WTC11 (cell line): Measurements from ENCODE around the gene STRA8.

ENCODE experiments used
- ARID4B ChIP-seq: sonication (generic); formaldehyde crosslinking; IDR thresholded peaks from 2 replicates; pipeline ENCODE4 v1.8.0; 2023; ENCODE audit warnings: missing genetic modification reagents, mild to moderate bottlenecking, borderline replicate concordance
- ATF3 ChIP-seq: sonication (generic); formaldehyde crosslinking; conservative IDR thresholded peaks from 2 replicates; pipeline ENCODE4 v1.8.1; 2022; ENCODE audit warnings: mild to moderate bottlenecking, missing genetic modification reagents
- CTCF ChIP-seq: fragments of 200-600 bp; IDR thresholded peaks from 2 replicates; pipeline ENCODE4 v1.8.0; 2022; ENCODE audit warnings: antibody characterized with exemption
- SMAD3 ChIP-seq: sonication (generic); formaldehyde crosslinking; IDR thresholded peaks from 2 replicates; pipeline ENCODE4 v1.8.0; 2022; ENCODE audit warnings: missing genetic modification reagents, mild to moderate bottlenecking, borderline replicate concordance
- SP1 ChIP-seq: sonication (generic); formaldehyde crosslinking; conservative IDR thresholded peaks from 2 replicates; pipeline ENCODE4 v1.8.1; 2022; ENCODE audit warnings: missing genetic modification reagents
- TP53 ChIP-seq: sonication (generic); formaldehyde crosslinking; IDR thresholded peaks from 2 replicates; pipeline ENCODE4 v1.8.1; 2023; ENCODE audit warnings: mild to moderate bottlenecking, missing genetic modification reagents
- ZNF121 ChIP-seq: sonication (generic); formaldehyde crosslinking; IDR thresholded peaks from 2 replicates; pipeline ENCODE4 v1.8.0; 2023; ENCODE audit warnings: missing genetic modification reagents

GRCh38 chr7:135185471-135186260 lies 48.0 kb upstream of the STRA8 start:
- TF ChIP-seq SP1: no peak
- no peak for TF ChIP-seq TP53 (CRISPR knock-in tag)
- no peak for TF ChIP-seq CTCF
- no peak for TF ChIP-seq ARID4B (CRISPR knock-in tag)
- no peak for TF ChIP-seq SMAD3 (CRISPR knock-in tag)
- TF ChIP-seq ZNF121 (CRISPR knock-in tag): no peak
- TF ChIP-seq ATF3 (CRISPR knock-in tag): no peak
